Epithelial cell of proximal tubule (primary cell): ENCODE results near the gene TSTD1. TPM values are rescaled to one million over a fixed set of nuclear protein-coding genes. Genes with fewer than 3 reads are reported as not detected.
A peak's percentile ranks its signal among the peaks of the same experiment; 100 is the strongest.

Source experiments
- DNase-seq: peaks from one replicate; pipeline ENCODE4 v3.0.0-alpha.2; 2011; ENCODE audit warnings: low read depth
- H3K4me3 ChIP-seq: 2 replicates; pipeline ENCODE4 v1.5.1; 2011; ENCODE audit warnings: low read depth, mild to moderate bottlenecking, low read length
- CTCF ChIP-seq: conservative IDR thresholded peaks from 2 replicates; pipeline ENCODE4 v1.5.1; 2012; ENCODE audit warnings: low read depth, mild to moderate bottlenecking, low read length
- total RNA-seq: library from RNA; depleted of rRNA; stranded (reverse); fragments of >200 nt; gene quantifications from 2 replicates; pipeline ENCODE4 v1.2.3, GENCODE V29; 2015

Gene TSTD1
- total RNA-seq, 1 donor from 2014 or later: 148 TPM

- DNase-seq: peak; percentile 79
- no peak for TF ChIP-seq CTCF
- peak within 1 kb of the TSS; percentile 85 for H3K4me3 ChIP-seq
Observed at GRCh38 chr1:161045736-161046604, 7.2 kb upstream of the TSTD1 start, which contains the start of gene USF1. Gene USF1, minus strand, starts transcription at chr1:161045977. Its CDS starts 2,702 bp downstream, at chr1:161043275.

- TF ChIP-seq CTCF: no peak
- DNase-seq: no peak
- H3K4me3 ChIP-seq: peak overlapping the region; percentile 85
Observed at GRCh38 chr1:161044908-161045735, 6.4 kb upstream of the TSTD1 start.

- TF ChIP-seq CTCF: no peak
- H3K4me3 ChIP-seq: peak overlapping the region; percentile 85
- DNase-seq: no peak
Observed at GRCh38 chr1:161044535-161044907, 5.8 kb upstream of the TSTD1 start.

GRCh38 chr1:161039546-161039945, 782 bp upstream of the TSTD1 start:
- no peak for TF ChIP-seq CTCF
- H3K4me3 ChIP-seq: no peak overlapping the region
- DNase-seq: no peak

GRCh38 chr1:161039154-161039545, 386 bp upstream of the TSTD1 start:
- no peak for TF ChIP-seq CTCF
- DNase-seq: no peak
- H3K4me3 ChIP-seq: peak overlapping the region; percentile 97

- DNase-seq: no peak
- TF ChIP-seq CTCF: no peak
- peak overlapping the region; percentile 97 for H3K4me3 ChIP-seq
Observed at GRCh38 chr1:161037661-161038522, 872 bp downstream of the TSTD1 start.
